B cell (primary cell): ENCODE data around the gene CRAT.

Experiments used
- EZH2 ChIP-seq: IDR thresholded peaks from 2 replicates; pipeline ENCODE4 v1.6.1; 2012; ENCODE audit warnings: borderline replicate concordance, low read depth, mild to moderate bottlenecking, moderate library complexity, low read length; ENCODE audit not compliant: insufficient read depth, poor library complexity, severe bottlenecking
- TF ChIP-seq, protein P1 (sequence below): fragments of 200-600 bp; IDR thresholded peaks from one replicate; pipeline ENCODE4 v1.8.0; 2022; ENCODE audit warnings: antibody characterized with exemption, mild to moderate bottlenecking

DNA sequence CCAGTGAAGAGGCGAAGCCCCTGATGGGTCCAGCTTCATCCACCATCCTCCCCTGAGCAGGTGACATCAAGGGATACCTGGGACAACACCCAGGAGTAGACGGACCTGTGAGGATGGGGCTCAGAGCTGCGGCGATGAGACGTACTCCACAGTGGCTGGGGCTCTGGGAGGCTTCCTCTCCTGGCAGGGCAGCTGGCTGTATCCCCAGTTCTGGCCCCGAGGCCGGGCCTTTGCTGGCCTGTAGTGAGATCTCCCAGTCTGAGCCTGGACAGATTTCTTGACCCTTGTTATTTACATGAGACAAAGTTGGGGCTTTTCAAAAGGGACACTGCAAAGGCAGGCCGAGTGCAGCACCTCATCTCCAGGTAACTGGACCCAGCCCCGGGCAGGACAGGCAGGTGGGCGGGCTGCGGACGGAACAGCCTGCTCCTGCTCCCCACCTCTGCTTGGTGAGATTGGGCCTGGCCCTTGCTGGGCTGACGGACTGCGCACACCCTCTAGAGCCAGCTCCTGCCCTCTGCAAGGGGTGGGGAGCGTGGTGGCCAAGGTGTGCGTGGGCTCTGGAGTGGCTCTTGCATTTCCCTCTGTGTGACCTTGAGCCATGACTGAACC, 44.4 kb upstream of the CRAT start:
- TF ChIP-seq EZH2: no peak
- TF ChIP-seq, protein P1, sequence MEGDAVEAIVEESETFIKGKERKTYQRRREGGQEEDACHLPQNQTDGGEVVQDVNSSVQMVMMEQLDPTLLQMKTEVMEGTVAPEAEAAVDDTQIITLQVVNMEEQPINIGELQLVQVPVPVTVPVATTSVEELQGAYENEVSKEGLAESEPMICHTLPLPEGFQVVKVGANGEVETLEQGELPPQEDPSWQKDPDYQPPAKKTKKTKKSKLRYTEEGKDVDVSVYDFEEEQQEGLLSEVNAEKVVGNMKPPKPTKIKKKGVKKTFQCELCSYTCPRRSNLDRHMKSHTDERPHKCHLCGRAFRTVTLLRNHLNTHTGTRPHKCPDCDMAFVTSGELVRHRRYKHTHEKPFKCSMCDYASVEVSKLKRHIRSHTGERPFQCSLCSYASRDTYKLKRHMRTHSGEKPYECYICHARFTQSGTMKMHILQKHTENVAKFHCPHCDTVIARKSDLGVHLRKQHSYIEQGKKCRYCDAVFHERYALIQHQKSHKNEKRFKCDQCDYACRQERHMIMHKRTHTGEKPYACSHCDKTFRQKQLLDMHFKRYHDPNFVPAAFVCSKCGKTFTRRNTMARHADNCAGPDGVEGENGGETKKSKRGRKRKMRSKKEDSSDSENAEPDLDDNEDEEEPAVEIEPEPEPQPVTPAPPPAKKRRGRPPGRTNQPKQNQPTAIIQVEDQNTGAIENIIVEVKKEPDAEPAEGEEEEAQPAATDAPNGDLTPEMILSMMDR: no peak
